Fibroblast of the aortic adventitia (primary cell): ENCODE data around the gene PLXNA4. TPM values are rescaled to one million over a fixed set of nuclear protein-coding genes. Genes with fewer than 3 reads are reported as not detected.

Experiments used
- DNase-seq: peaks from one replicate; pipeline ENCODE4 v3.0.0-alpha.2; 2010; ENCODE audit warnings: low read depth
- H3K4me3 ChIP-seq: 2 replicates; pipeline ENCODE4 v1.5.1; 2011; ENCODE audit warnings: low read depth, mild to moderate bottlenecking, control low read depth, low read length, moderate library complexity
- CTCF ChIP-seq: IDR thresholded peaks from 2 replicates; pipeline ENCODE4 v1.5.1; 2011; ENCODE audit warnings: mild to moderate bottlenecking, low read length, control low read depth, inconsistent platforms; ENCODE audit not compliant: insufficient read depth
- total RNA-seq: library from RNA; depleted of rRNA; stranded (reverse); fragments of >200 nt; gene quantifications from 2 replicates; pipeline ENCODE4 v1.2.3, GENCODE V29; 2012; ENCODE audit warnings: low replicate concordance

The PLXNA4 gene
- total RNA-seq, 1 donor, result 3.0 TPM

- no peak for DNase-seq
- TF ChIP-seq CTCF, result no peak
Observed at GRCh38 chr7:132205509-132205908, 370.8 kb downstream of the PLXNA4 start.

GRCh38 chr7:132203021-132203420, 373.2 kb downstream of the PLXNA4 start:
- DNase-seq, result no peak
- no peak for TF ChIP-seq CTCF
- no peak overlapping the region for H3K4me3 ChIP-seq

More at GRCh38 chr7:132205509-132205908, 370.8 kb downstream of the PLXNA4 start:
- H3K4me3 ChIP-seq, result no peak overlapping the region

- DNase-seq, result no peak
- H3K4me3 ChIP-seq, result no peak overlapping the region
- TF ChIP-seq CTCF, result no peak
Observed at GRCh38 chr7:132202541-132202940, 373.7 kb downstream of the PLXNA4 start.

- H3K4me3 ChIP-seq, result no peak overlapping the region
- TF ChIP-seq CTCF, result no peak
- no peak for DNase-seq
Observed at GRCh38 chr7:132200141-132200540, 376.1 kb downstream of the PLXNA4 start.

GRCh38 chr7:132199626-132200025, 376.6 kb downstream of the PLXNA4 start:
- no peak for DNase-seq
- TF ChIP-seq CTCF, result no peak
- H3K4me3 ChIP-seq, result no peak overlapping the region

- no peak for TF ChIP-seq CTCF
- no peak overlapping the region for H3K4me3 ChIP-seq
- DNase-seq, result no peak
Observed at GRCh38 chr7:132197772-132198171, 378.5 kb downstream of the PLXNA4 start.

- no peak for TF ChIP-seq CTCF
- H3K4me3 ChIP-seq, result no peak overlapping the region
- no peak for DNase-seq
Observed at GRCh38 chr7:132193898-132194297, 382.4 kb downstream of the PLXNA4 start.
